ENCODE results near the gene CNR2.
A peak's percentile ranks its signal among the peaks of the same experiment; 100 is the strongest.
"Not testable (repeated sequence)": the region's sequence is repeated elsewhere in the genome, so short reads cannot be mapped to it uniquely, and the experiment has no call there.

Gene CNR2

GRCh38 chr1:23916209-23917131 is 3.3 kb upstream of the CNR2 start:
- DNase-seq = peak; percentile 41

- DNase-seq = no peak
These were observed 2.3 kb upstream of the CNR2 start for GRCh38 chr1:23915466-23915865.

DNA sequence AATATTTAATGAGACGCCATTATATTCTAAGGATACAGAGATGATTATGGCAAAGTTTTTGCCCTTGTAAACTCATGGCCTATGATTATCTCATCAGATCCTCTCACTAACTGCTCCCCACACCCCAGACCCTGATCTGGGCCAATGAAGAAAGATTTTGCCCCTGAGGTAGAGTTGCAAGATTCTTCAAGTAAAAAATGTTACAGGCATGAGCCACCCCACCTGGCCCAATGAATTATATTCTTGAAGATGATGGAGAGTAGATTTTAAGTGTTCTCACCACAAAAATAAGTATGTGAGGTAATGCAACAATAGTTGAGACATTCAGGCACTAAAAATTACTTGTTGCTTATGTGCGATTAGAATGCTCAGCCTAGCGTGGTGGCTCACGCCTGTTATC is 1.8 kb upstream of the CNR2 start:
- DNase-seq = no peak

DNA sequence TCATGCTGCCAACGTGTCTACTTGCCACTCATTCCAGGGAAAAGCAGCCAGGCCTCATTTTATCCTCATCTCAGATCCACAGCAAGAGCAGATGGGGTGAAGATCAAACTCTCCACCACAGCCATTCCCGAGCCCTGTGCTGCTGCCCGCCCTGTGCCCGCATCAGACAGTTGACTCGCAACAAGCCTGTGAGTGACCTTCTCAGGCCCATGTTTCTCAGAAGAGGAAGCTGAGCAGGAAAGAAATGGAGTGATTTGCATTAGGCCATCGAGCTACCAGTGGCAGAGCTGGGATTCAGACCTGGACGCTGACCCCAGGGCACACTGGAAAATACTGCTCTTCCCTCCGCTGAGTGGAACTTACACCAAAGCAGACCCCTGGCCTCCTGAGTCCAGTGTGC is 1.2 kb downstream of the CNR2 start:
- DNase-seq = no peak

- DNase-seq = no peak
These were observed 2.5 kb downstream of the CNR2 start for GRCh38 chr1:23910553-23911246.

DNA sequence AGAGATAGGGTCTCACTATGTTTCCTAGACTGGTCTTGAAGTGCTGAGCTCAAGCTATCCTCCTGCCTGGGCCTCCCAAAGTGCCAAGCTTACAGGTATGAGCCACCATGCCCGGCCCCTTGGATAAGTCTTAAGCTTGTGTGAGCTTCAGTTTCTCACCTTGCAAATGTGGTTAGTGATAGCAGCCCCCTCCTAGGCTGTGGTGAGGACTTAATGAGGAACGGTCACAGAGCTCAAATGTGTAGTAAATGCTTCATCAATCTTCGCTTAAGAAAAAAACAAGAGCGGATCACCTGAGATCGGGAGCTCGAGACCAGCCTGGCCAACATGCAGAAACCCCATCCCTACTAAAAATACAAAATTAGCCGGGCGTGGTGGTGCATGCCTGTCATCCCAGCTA is 3.0 kb downstream of the CNR2 start:
- no peak for DNase-seq

DNA sequence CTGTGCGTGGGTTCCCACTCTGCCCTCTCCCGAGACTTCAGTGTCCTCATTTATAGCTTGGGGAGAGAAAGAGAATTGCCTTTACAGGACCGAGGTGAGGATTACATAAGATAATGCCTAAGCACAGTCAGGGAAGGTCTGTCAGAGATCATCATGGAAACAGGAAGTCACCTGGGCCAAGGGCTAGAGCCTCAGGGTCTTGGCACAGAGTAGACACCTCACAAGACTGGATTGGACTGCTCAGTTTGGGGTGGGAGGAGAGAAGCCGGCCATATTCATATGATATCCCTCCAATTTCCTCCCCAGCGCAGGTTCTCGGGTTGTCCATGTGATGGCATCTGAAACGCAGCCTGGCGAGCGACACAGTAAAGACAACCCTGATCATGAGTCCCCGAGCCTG is 3.8 kb downstream of the CNR2 start:
- DNase-seq = no peak

DNA sequence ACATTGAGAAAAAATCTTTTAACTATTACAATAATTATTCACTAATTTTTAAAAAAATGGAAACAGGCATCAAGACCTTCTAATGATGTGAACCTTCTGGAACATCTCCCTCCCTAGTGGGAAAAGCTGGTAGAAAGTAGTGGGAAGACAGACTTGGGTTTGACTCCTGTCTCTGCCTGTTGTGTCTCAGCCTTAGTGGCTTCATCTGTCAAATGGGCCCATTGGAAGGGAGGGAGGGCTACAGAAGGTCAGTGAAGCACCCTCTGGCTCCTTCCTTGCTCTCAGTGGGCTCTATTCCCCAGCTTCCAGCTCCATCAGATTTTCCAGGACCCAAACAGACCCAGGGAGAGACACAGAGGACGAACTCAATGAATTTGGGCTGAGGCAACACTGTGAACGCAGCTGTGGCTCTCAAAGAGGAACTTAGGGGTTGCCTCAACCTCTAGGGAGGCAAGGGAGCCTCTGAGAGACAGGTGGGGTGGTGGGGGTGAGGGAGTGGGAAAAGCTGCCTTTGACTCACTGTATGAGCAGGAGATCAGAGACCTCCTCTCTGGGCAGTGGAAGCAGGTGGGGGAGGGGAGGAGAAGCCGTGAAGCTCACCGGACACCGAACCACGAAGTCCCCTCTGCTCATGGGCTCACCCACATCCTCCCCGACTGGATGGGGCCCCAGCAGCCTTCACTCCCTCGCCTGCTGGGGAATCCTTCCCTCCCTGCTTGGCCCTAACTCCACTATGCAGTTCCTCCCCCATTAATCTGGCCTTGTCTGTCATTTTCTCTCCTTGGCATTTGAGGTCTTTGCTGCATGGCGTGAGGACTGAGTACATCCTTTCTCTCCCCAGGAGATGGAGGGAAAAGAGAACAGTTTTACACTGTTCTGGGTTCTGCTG is 4.5 kb downstream of the CNR2 start:
- DNase-seq = no peak

- DNase-seq = no peak
These were observed 6.4 kb downstream of the CNR2 start for GRCh38 chr1:23906731-23907130.

GRCh38 chr1:23905461-23906025 is 7.6 kb downstream of the CNR2 start:
- DNase-seq = no peak

- no peak for DNase-seq
These were observed 8.3 kb downstream of the CNR2 start for GRCh38 chr1:23904748-23905357.

- no peak for DNase-seq
These were observed 9.4 kb downstream of the CNR2 start for GRCh38 chr1:23903754-23904153.

DNA sequence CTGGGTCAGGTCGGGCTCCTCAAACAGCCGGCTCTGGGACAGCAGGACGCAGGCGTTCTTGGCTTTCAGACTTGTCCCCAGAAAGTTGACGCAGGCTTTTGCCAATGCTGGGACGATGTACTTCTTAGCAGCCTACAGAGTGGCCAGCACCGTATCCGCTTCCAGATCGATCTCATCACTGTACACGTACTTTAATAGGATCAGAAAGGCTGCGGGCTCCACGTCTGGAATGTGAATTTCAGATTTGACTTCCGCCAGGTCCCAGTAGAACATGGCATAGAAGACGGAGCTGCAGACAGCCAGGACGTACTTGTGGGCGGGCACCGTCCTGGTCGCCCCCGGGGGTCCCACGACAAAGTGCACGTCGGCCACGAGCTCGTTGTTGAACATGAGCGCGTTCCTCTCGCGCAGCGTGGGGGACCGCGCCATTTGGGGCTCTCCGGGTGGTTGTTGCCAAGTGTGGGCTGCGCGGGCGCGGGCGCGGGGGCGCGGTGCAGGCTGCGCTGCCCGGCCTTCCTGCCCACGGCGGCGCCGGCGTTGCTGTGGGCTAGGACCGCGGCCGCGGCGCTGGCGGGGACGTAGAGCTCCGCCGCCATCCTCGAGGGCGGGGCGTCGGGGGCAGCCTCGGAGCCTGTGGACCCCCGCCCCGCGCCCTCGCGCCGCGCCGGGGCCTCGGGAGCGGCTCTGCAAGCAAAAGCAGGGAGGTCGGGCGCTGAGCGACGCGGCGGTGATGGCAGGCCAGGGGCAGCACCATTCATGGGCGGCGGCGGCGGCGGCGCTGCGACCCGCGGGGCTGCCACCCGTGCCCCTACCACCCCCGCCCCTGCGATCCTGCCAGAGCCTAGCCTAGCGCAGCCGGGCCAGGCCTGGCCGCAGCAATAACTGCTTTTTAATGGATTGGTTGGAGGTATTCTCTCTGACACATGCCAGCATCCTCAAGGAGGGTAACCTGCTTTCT is 10.6 kb downstream of the CNR2 start:
- DNase-seq = no peak

- DNase-seq = not testable (repeated sequence)
These were observed 13.1 kb downstream of the CNR2 start for GRCh38 chr1:23900017-23900416.

- DNase-seq = no peak
These were observed 14.1 kb downstream of the CNR2 start for GRCh38 chr1:23899070-23899469.

GRCh38 chr1:23897083-23897482 is 16.1 kb downstream of the CNR2 start:
- no peak for DNase-seq

DNA sequence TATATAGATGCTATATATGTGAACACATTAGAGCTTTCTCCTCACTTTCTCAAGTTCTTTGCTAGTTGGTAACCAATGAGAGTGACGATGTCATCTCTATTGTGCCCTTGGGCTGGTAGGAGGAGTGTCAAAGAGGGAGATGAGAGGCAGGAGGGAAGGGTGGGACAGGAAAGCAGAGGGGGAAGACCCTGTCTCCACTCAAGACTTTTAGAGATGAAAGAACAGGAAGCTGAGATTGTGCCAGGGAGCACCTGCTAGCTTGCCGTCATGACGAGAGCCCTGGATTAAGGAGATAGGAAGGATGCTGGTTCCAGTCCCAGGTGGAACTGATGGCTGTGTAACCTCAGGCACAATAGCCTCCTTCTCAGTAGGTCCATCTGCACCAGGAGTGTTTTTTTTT is 16.7 kb downstream of the CNR2 start:
- no peak for DNase-seq

DNA sequence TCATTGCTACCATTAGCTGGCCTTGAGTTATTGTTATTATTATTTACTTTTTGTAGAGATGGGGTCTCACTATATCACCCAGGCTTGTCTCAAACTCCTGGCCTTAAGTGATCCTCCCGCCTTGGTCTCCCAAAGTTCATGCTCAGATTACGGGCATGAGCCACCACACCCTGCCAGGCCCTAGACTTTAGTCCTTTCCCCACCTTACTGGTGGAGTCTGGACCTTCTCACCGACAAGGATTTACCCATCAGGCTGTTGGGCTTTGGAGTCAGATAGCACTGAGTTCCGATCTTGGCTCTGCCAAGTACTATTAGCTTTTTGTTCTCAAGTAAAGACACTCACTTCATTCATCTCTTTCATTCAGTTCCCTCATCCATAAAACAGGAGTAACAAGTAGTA is 17.2 kb downstream of the CNR2 start:
- DNase-seq = no peak

DNA sequence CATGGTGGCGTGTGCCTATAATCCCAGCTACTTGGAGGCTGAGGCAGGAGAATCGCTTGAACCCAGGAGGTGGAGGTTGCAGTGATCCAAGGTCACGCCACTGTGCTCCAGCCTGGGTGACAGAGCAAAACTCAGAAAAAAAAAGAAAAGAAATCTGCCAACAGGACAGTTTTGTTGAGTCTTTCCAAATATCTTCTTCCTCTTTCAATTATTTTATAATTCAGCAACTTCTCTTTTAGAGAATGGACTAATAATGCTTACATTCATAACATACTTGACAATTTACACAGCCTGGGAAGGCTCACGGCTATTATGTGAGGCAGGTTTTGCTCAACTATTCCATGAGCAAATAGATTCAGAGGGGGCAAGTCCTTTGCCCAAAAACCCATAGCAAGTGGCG is 18.1 kb downstream of the CNR2 start:
- no peak for DNase-seq

DNA sequence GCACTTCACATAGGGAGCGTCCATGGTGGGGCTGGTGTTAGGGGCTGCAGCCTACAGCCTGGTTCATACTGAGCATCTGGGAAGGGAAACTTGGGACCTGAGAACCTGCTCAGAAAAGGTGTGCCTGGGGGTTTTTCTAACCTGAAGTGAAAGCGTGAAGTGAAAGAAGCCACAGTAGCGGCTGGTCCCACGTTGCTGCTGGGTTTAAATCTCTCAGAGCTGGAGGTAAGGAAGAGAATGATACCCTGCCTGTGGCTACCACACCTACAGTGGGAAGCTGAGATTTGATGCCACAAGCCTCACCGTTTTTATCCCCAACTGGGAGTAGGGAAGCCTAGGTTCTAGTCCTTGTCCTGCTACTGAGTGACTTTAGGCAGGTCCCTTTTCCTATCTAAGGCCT is 24.1 kb downstream of the CNR2 start:
- no peak for DNase-seq

DNA sequence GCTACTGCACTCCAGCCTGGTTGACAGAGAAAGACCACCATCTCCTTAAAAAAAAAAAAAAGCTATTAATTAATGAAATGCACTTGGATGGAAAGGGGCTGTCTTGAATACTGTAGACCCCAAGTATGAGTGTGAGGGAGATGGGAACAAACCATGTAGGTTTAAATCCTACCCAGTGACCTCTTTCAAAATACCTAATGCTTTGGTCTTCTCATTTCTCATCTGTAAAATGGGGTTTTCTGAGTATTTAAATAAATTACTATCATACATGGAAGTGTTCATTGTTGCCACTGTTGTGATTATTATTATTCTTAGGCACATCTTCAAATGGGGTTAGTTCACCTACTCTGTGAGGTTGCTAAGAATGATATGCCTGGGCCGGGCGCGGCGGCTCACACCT is 27.9 kb downstream of the CNR2 start:
- no peak for DNase-seq
